GM12878 (cell line): Measurements from ENCODE around the gene LTBP3. TPM values are rescaled to one million over a fixed set of nuclear protein-coding genes. Genes with fewer than 3 reads are reported as not detected.

Experiments
- ATAC-seq: fragments of 200-7000 bp; cut with Tn5 transposase; 3 replicates; pipeline ENCODE4 v1.9.1; 2020; ENCODE audit warnings: mild to moderate bottlenecking, moderate library complexity
- BruUV-seq: library from RNA; stranded (reverse); fragments of 400-500 nt; replicated peaks from 2 replicates; lab custom pipeline; 2021; lab: Mats Ljungman, UMichigan
- CTCF ChIA-PET: fragments of 300-600 bp; sonication (Branson Sonifier 250); formaldehyde crosslinking; extraction: SDS; loops from one replicate; lab custom pipeline; 2021; ENCODE audit warnings: inconsistent platforms; lab: Yijun Ruan, JAX
- POLR2A ChIA-PET: fragments of 350-600 bp; formaldehyde crosslinking; extraction: SDS; loops from one replicate; lab custom pipeline; 2021; ENCODE audit warnings: inconsistent platforms; lab: Charles Lee
- RAD21 ChIA-PET: fragments of 300-600 bp; sonication (Branson Sonifier 250); formaldehyde crosslinking; loops from one replicate; lab custom pipeline; 2023; ENCODE audit warnings: antibody characterized with exemption; ENCODE audit not compliant: unreplicated experiment; lab: Charles Lee
- SMC1A ChIA-PET: fragments of 300-600 bp; sonication (Branson Sonifier 250); formaldehyde crosslinking; loops from one replicate; lab custom pipeline; 2023; ENCODE audit not compliant: unreplicated experiment, uncharacterized antibody; lab: Charles Lee
- DNase-seq: peaks from one replicate; pipeline ENCODE4 v3.0.0-alpha.2; 2011; ENCODE audit warnings: low read depth, low spot score
- FAIRE-seq: peaks from 3 replicates; lab custom pipeline; 2011; peaks lifted over from hg19 to GRCh38; lab: Jason Lieb, UNC
- H2AFZ ChIP-seq: 2 replicates; pipeline ENCODE4 v1.6.0; 2011; ENCODE audit warnings: low read depth, low read length, control low read depth; ENCODE audit not compliant: control insufficient read depth
- H3K27ac ChIP-seq: 2 replicates; pipeline ENCODE4 v1.5.1; 2011; ENCODE audit warnings: control low read depth; ENCODE audit not compliant: control insufficient read depth, insufficient read depth
- H3K27me3 ChIP-seq, 2 experiments: replicated peaks in 1 of 2; 2 replicates each; pipeline versions ENCODE4 v1.6.0 to v1.6.1; 2011; ENCODE audit warnings: low read length in 1 of 2; ENCODE audit not compliant: control insufficient read depth in 2 of 2, insufficient read depth in 2 of 2
- H3K36me3 ChIP-seq, 2 experiments: 2 replicates each; pipeline ENCODE4 v1.5.1; 2011; ENCODE audit warnings: low read length in 1 of 2; ENCODE audit not compliant: control insufficient read depth in 2 of 2, insufficient read depth in 2 of 2
- H3K4me1 ChIP-seq: 2 replicates; pipeline ENCODE4 v1.6.1; 2011; ENCODE audit warnings: mild to moderate bottlenecking, low read length, moderate library complexity, mixed read lengths; ENCODE audit not compliant: control insufficient read depth, insufficient read depth
- H3K4me2 ChIP-seq: 2 replicates; pipeline ENCODE4 v1.6.0; 2011; ENCODE audit warnings: control low read depth; ENCODE audit not compliant: control insufficient read depth, insufficient read depth
- H3K4me3 ChIP-seq: fragments of 200-600 bp; sonication (generic); 2 replicates; pipeline ENCODE4 v1.5.1; 2016
- H3K79me2 ChIP-seq: 2 replicates; pipeline ENCODE4 v1.6.0; 2011; ENCODE audit warnings: low read length; ENCODE audit not compliant: control insufficient read depth, insufficient read depth
- H3K9ac ChIP-seq: 2 replicates; pipeline ENCODE4 v1.8.0; 2011; ENCODE audit warnings: low read length, control low read depth, mixed read lengths; ENCODE audit not compliant: control insufficient read depth, insufficient read depth
- H3K9me3 ChIP-seq: replicated peaks from 3 replicates; pipeline ENCODE4 v1.5.1; 2011; ENCODE audit warnings: mild to moderate bottlenecking, low read length; ENCODE audit not compliant: control insufficient read depth, insufficient read depth
- H4K20me1 ChIP-seq: 2 replicates; pipeline ENCODE4 v1.6.0; 2011; ENCODE audit not compliant: control insufficient read depth, insufficient read depth
- BCLAF1 ChIP-seq: fragments of 450-650 bp; IDR thresholded peaks from 2 replicates; pipeline ENCODE4 v1.6.1; 2017; ENCODE audit warnings: antibody characterized with exemption, mild to moderate bottlenecking, moderate library complexity
- EP300 ChIP-seq, 2 experiments: fragments of 150-350 bp in 1 of 2; IDR thresholded peaks; 2 replicates each; pipeline ENCODE4 v1.6.1; 2011 to 2012; ENCODE audit warnings: low read depth in 2 of 2, low read length in 2 of 2, borderline replicate concordance in 1 of 2, improper control_type of control experiment in 1 of 2, inconsistent platforms in 1 of 2; ENCODE audit not compliant: control insufficient read depth in 1 of 2
- FOXK2 ChIP-seq: fragments of 450-650 bp; IDR thresholded peaks from 2 replicates; pipeline ENCODE4 v1.6.1; 2017; ENCODE audit warnings: mild to moderate bottlenecking, moderate library complexity
- GATAD2B ChIP-seq: fragments of 450-650 bp; conservative IDR thresholded peaks from 2 replicates; pipeline ENCODE4 v1.6.1; 2017; ENCODE audit warnings: low read depth, mild to moderate bottlenecking, moderate library complexity
- MEF2B ChIP-seq: fragments of 450-650 bp; IDR thresholded peaks from 2 replicates; pipeline ENCODE4 v1.6.1; 2018; ENCODE audit warnings: mild to moderate bottlenecking, moderate library complexity; ENCODE audit not compliant: partially characterized antibody, poor library complexity, severe bottlenecking
- POU2F2 ChIP-seq: IDR thresholded peaks from 3 replicates; pipeline ENCODE4 v1.6.1; 2011; ENCODE audit warnings: low read depth, mild to moderate bottlenecking, low read length, borderline replicate concordance
- SIN3A ChIP-seq: IDR thresholded peaks from 2 replicates; pipeline ENCODE4 v1.6.1; 2012; ENCODE audit warnings: low read depth, low read length, improper control_type of control experiment
- SRF ChIP-seq, 2 experiments: IDR thresholded peaks; 2 replicates each; pipeline ENCODE4 v1.6.1; 2011; ENCODE audit warnings: low read depth in 2 of 2, low read length in 2 of 2, mild to moderate bottlenecking in 1 of 2, moderate library complexity in 1 of 2
- WRNIP1 ChIP-seq: IDR thresholded peaks from 2 replicates; pipeline ENCODE4 v1.6.1; 2011; ENCODE audit warnings: low read depth, low read length, improper control_type of control experiment, borderline replicate concordance
- ZBTB4 ChIP-seq: fragments of 450-650 bp; formaldehyde crosslinking; IDR thresholded peaks from 2 replicates; pipeline ENCODE4 v1.4.0; 2022; ENCODE audit warnings: mild to moderate bottlenecking, moderate library complexity
- ZBTB40 ChIP-seq: fragments of 450-650 bp; IDR thresholded peaks from 2 replicates; pipeline ENCODE4 v1.6.1; 2016; ENCODE audit warnings: mild to moderate bottlenecking, moderate library complexity, borderline replicate concordance
- WGBS: methylation state at CpG from one replicate; pipeline ENCODE4 v1.1.6; 2016; ENCODE audit warnings: low lambda C conversion rate; ENCODE audit not compliant: insufficient replicate concordance, insufficient coverage; ENCODE audit errors: missing lambda C conversion rate; 5-methylcytosine and 5-hydroxymethylcytosine counted together
- in situ Hi-C: fragments of 300-500 bp; cut with MboI; formaldehyde crosslinking; loops from 9 replicates; pipeline ENCODE4 v1.14.3; 2018; ENCODE audit warnings: mixed read lengths
- intact Hi-C: fragments of 100-400 bp; cut with micrococcal nuclease; formaldehyde crosslinking; loops from one replicate; pipeline ENCODE4 v1.14.2; 2022; ENCODE audit not compliant: unreplicated experiment
- polyA plus RNA-seq, 11 experiments: library from polyadenylated mRNA; depleted of rRNA in 4 of 11; unstranded in 6 of 11; stranded (reverse) in 5 of 11; fragments of >200 nt; fragmentation: Nextera tagmentation in 4 of 11; fragmentation: Illumina TruSeq in 1 of 11; extraction: Ambion mirVana in 4 of 11; extraction: Trizol in 1 of 11; gene quantifications; 1 replicate in 1 of 11; 2 replicates in 10 of 11; pipeline versions ENCODE4 v1.2.1 to v1.2.3, GENCODE V29; 2011 to 2016; ENCODE audit warnings: inconsistent platforms in 2 of 11, missing spikeins in 2 of 11, low read depth in 1 of 11
- total RNA-seq, 4 experiments: library from RNA; depleted of rRNA in 3 of 4; stranded (reverse); fragments of >200 nt in 3 of 4; fragmentation: Illumina TruSeq in 1 of 4; extraction: Trizol in 1 of 4; gene quantifications; 2 replicates each; pipeline versions ENCODE4 v1.2.1 to v1.2.3, GENCODE V29; 2013 to 2021

The LTBP3 gene
- total and polyA plus RNA-seq, 10 of the 15 experiments (the other 5 are each of a cell fraction or from before 2014, with no cell fraction given): 2.2 to 12.2 (median 6.2) TPM; not detected in 2

GRCh38 chr11:65539744-65540289 is 18.3 kb downstream of the LTBP3 start:
- ChIA-PET RAD21 (interaction anchor here (0.5 to 4.1 kb wide), 17 partner anchors 9 to 175 kb away, joined by 3 to 58 read pairs (median 5); partner anchors contain the start of genes EHBP1L1, FAM89B, PCNX3 and RELA), POLR2A (interaction anchor here (0.6 to 3.7 kb wide), 14 partner anchors 10 to 214 kb away, joined by 3 to 34 read pairs (median 5); partner anchors contain the start of genes EHBP1L1, FAM89B, MAP3K11 and PCNX3), SMC1A (interaction anchor here (1.0 to 4.1 kb wide), 8 partner anchors 12 to 74 kb away, joined by 3 to 48 read pairs (median 14); partner anchors contain the start of genes EHBP1L1, FAM89B, MAP3K11 and PCNX3), CTCF (interaction anchor here (0.6 to 4.2 kb wide), 21 partner anchors 9 to 256 kb away, joined by 3 to 89 read pairs (median 6); partner anchors contain the start of genes DPF2, FAM89B, KCNK7 and RELA)
- DNase-seq: no peak
- Histone ChIP-seq H3K79me2 (no peaks in the 10 kb centered on the region), H3K4me2 (peak overlapping the region; percentile 97), H3K9me3 (no peaks in the 10 kb centered on the region), H3K36me3 (peaks cover 5% of the 10 kb centered on the region in 2 experiments; a peak in 3 of 4 replicates), H4K20me1 (no peaks in the 10 kb centered on the region), H3K4me1 (peaks cover 6% of the 10 kb centered on the region), H2AFZ (peak overlapping the region; percentile 96), H3K4me3 (peak overlapping the region; percentile 72), H3K9ac (peak overlapping the region; percentile 62; the same call in 1 of the 2 replicates), H3K27me3 (no peaks in the 10 kb centered on the region), H3K27ac (peak overlapping the region; percentile 53)
- no TSS peak for BruUV-seq
- WGBS: 46% methylated on average over 31 of the region's 60 CpGs
- peak; percentile 87 for ATAC-seq
- intact Hi-C loops (loop anchor here (1.0 to 2.0 kb wide), 2 partner anchors 48 to 75 kb away; partner anchors contain the start of genes MAP3K11 and PCNX3), in situ Hi-C loops (no loop called here)
- FAIRE-seq: no peak
- TF ChIP-seq ZBTB40 (no peak), FOXK2 (no peak), EP300 (IDR thresholded peaks at IDR 0.05; ENCODE audit: borderline replicate concordance in 1 of 2, control insufficient read depth in 1 of 2, low read depth in 2 of 2, low read length in 2 of 2) (no peak), BCLAF1 (no peak), ZBTB4 (CRISPR knock-in tag) (no peak), POU2F2 (no peak), WRNIP1 (no peak), SIN3A (no peak), GATAD2B (no peak; the same call in 1 of the 2 replicates), SRF (IDR thresholded peaks at IDR 0.05; ENCODE audit: low read depth in 2 of 2, low read length in 2 of 2) (no peak), MEF2B (peak; percentile 1)
